IMR-90 (cell line): ENCODE measurements around the gene BRAF. TPM values are rescaled to one million over a fixed set of nuclear protein-coding genes. Genes with fewer than 3 reads are reported as not detected.

Experiments
- ATAC-seq: fragments of 200-7000 bp; cut with Tn5 transposase; 2 replicates; pipeline ENCODE4 v1.9.1; 2020; ENCODE audit warnings: low read depth, mild to moderate bottlenecking, moderate library complexity
- BruUV-seq: library from RNA; stranded (reverse); fragments of 400-500 nt; replicated peaks from 2 replicates; lab custom pipeline; 2021; lab: Mats Ljungman, UMichigan
- CTCF ChIA-PET: fragments of 300-600 bp; formaldehyde crosslinking; extraction: SDS; loops from one replicate; lab custom pipeline; 2021; ENCODE audit warnings: antibody characterized with exemption; lab: Yijun Ruan, JAX
- POLR2A ChIA-PET: fragments of 300-600 bp; sonication (Branson Sonifier 250); formaldehyde crosslinking; loops from one replicate; lab custom pipeline; 2022; ENCODE audit warnings: antibody characterized with exemption; ENCODE audit not compliant: unreplicated experiment; lab: Charles Lee
- DNase-seq: peaks from one replicate; pipeline ENCODE4 v3.0.0; 2013
- H2AFZ ChIP-seq: replicated peaks from 2 replicates; pipeline ENCODE3; 2013; ENCODE audit warnings: low read length, mild to moderate bottlenecking; ENCODE audit not compliant: poor library complexity
- H2AK5ac ChIP-seq: 2 replicates; pipeline ENCODE4 v1.6.1; 2013; ENCODE audit warnings: low read depth, low read length, inconsistent platforms
- H2AK9ac ChIP-seq: replicated peaks from 2 replicates; pipeline ENCODE3; 2013; ENCODE audit warnings: mild to moderate bottlenecking, low read depth, low read length, moderate library complexity; ENCODE audit not compliant: poor library complexity
- H2BK120ac ChIP-seq: 2 replicates; pipeline ENCODE4 v1.6.1; 2013; ENCODE audit warnings: low read depth, low read length, inconsistent platforms
- H2BK15ac ChIP-seq: 3 replicates; pipeline ENCODE4 v1.6.1; 2013; ENCODE audit warnings: low read depth, low read length, inconsistent platforms
- H2BK20ac ChIP-seq: 2 replicates; pipeline ENCODE4 v1.6.1; 2013; ENCODE audit warnings: low read depth, mild to moderate bottlenecking, inconsistent platforms, low read length, moderate library complexity
- H2BK5ac ChIP-seq: 2 replicates; pipeline ENCODE4 v1.6.1; 2013; ENCODE audit warnings: mild to moderate bottlenecking, low read depth, low read length, inconsistent platforms; ENCODE audit not compliant: poor library complexity, severe bottlenecking
- H3K14ac ChIP-seq: replicated peaks from 2 replicates; pipeline ENCODE4 v1.6.1; 2013; ENCODE audit warnings: low read depth, low read length, inconsistent platforms
- H3K18ac ChIP-seq: 2 replicates; pipeline ENCODE4 v1.6.1; 2013; ENCODE audit warnings: low read depth, low read length, control low read depth
- H3K23ac ChIP-seq: 2 replicates; pipeline ENCODE4 v1.6.1; 2013; ENCODE audit warnings: low read depth, low read length, inconsistent platforms
- H3K27ac ChIP-seq: 2 replicates; pipeline ENCODE4 v1.5.1; 2013; ENCODE audit warnings: mild to moderate bottlenecking, control low read depth, low read length; ENCODE audit not compliant: insufficient read depth
- H3K27me3 ChIP-seq: 2 replicates; pipeline ENCODE4 v1.6.1; 2013; ENCODE audit warnings: low read length; ENCODE audit not compliant: control insufficient read depth, insufficient read depth
- H3K36me3 ChIP-seq: 2 replicates; pipeline ENCODE4 v1.6.1; 2013; ENCODE audit warnings: low read length, mixed read lengths; ENCODE audit not compliant: control insufficient read depth, insufficient read depth
- H3K4ac ChIP-seq: 2 replicates; pipeline ENCODE4 v1.6.1; 2013; ENCODE audit warnings: low read depth, low read length, inconsistent platforms
- H3K4me1 ChIP-seq: 2 replicates; pipeline ENCODE4 v1.6.1; 2013; ENCODE audit warnings: low read length, mixed read lengths; ENCODE audit not compliant: control insufficient read depth, insufficient read depth
- H3K4me2 ChIP-seq: 2 replicates; pipeline ENCODE4 v1.6.1; 2013; ENCODE audit warnings: low read depth, mild to moderate bottlenecking, control low read depth, low read length, moderate library complexity
- H3K4me3 ChIP-seq: 2 replicates; pipeline ENCODE4 v1.5.1; 2013; ENCODE audit warnings: low read depth, mild to moderate bottlenecking, control low read depth, low read length, moderate library complexity; ENCODE audit not compliant: insufficient read depth
- H3K56ac ChIP-seq: 2 replicates; pipeline ENCODE4 v1.6.1; 2013; ENCODE audit warnings: low read length, inconsistent platforms; ENCODE audit not compliant: insufficient read depth; ENCODE audit errors: extremely low read depth
- H3K79me1 ChIP-seq, 2 experiments: 2 replicates each; pipeline ENCODE4 v1.6.1; 2013; ENCODE audit warnings: low read length in 2 of 2, inconsistent platforms in 1 of 2, low read depth in 1 of 2
- H3K9ac ChIP-seq: 2 replicates; pipeline ENCODE4 v1.6.1; 2013; ENCODE audit warnings: low read depth, low read length, control low read depth
- H3K9me1 ChIP-seq: 2 replicates; pipeline ENCODE4 v1.6.1; 2013; ENCODE audit warnings: low read length, inconsistent platforms; ENCODE audit not compliant: insufficient read depth
- H3K9me3 ChIP-seq: 2 replicates; pipeline ENCODE4 v1.6.1; 2013; ENCODE audit warnings: low read length; ENCODE audit not compliant: control insufficient read depth, insufficient read depth
- H4K20me1 ChIP-seq: 2 replicates; pipeline ENCODE4 v1.6.1; 2013; ENCODE audit warnings: low read length, inconsistent platforms; ENCODE audit not compliant: insufficient read depth
- H4K5ac ChIP-seq: 2 replicates; pipeline ENCODE4 v1.6.1; 2013; ENCODE audit warnings: mild to moderate bottlenecking, low read depth, low read length, control low read depth
- H4K8ac ChIP-seq, 2 experiments: 2 replicates each; pipeline ENCODE4 v1.6.1; 2013; ENCODE audit warnings: low read depth in 2 of 2, low read length in 2 of 2, control low read depth in 1 of 2, inconsistent platforms in 1 of 2
- H4K91ac ChIP-seq: 2 replicates; pipeline ENCODE4 v1.6.1; 2013; ENCODE audit warnings: low read depth, low read length, inconsistent platforms; ENCODE audit not compliant: insufficient read depth
- CEBPB ChIP-seq: IDR thresholded peaks from 2 replicates; pipeline ENCODE4 v1.6.1; 2012; ENCODE audit warnings: low read depth, low read length, improper control_type of control experiment
- ELK1 ChIP-seq: fragments of 150-350 bp; IDR thresholded peaks from 2 replicates; pipeline ENCODE4 v1.6.1; 2016; ENCODE audit warnings: low read depth, mild to moderate bottlenecking, low read length, moderate library complexity, borderline replicate concordance
- FOS ChIP-seq: fragments of 150-350 bp; IDR thresholded peaks from 2 replicates; pipeline ENCODE4 v1.6.1; 2016; ENCODE audit warnings: low read depth, low read length
- MAFK ChIP-seq: IDR thresholded peaks from 2 replicates; pipeline ENCODE4 v1.6.1; 2012; ENCODE audit warnings: low read depth, low read length, improper control_type of control experiment
- MXI1 ChIP-seq: IDR thresholded peaks from 2 replicates; pipeline ENCODE4 v1.6.1; 2012; ENCODE audit warnings: low read depth, mild to moderate bottlenecking, low read length, moderate library complexity, borderline replicate concordance
- NFE2L2 ChIP-seq: fragments of 150-350 bp; IDR thresholded peaks from 2 replicates; pipeline ENCODE4 v1.6.1; 2016; ENCODE audit warnings: low read depth, mild to moderate bottlenecking, low read length
- RAD21 ChIP-seq: IDR thresholded peaks from 2 replicates; pipeline ENCODE4 v1.6.1; 2012; ENCODE audit warnings: low read length, improper control_type of control experiment
- RCOR1 ChIP-seq: IDR thresholded peaks from 2 replicates; pipeline ENCODE4 v1.6.1; 2012; ENCODE audit warnings: mild to moderate bottlenecking, low read length, improper control_type of control experiment; ENCODE audit not compliant: insufficient replicate concordance
- WGBS, 2 experiments: methylation state at CpG; one replicate each; pipeline versions ENCODE4 v1.1.5 to v1.1.7; 2013; ENCODE audit warnings: missing lambda C conversion rate in 2 of 2; ENCODE audit not compliant: insufficient read length in 1 of 2; ENCODE audit errors: extremely low coverage in 2 of 2; 5-methylcytosine and 5-hydroxymethylcytosine counted together
- dilution Hi-C: fragments of 300-500 bp; cut with HindIII; formaldehyde crosslinking; loops from one replicate; pipeline ENCODE4 v1.14.3; 2018; ENCODE audit warnings: low sequenced_read_pairs; ENCODE audit not compliant: unreplicated experiment
- in situ Hi-C: fragments of 300-500 bp; cut with MboI; formaldehyde crosslinking; loops from 3 replicates; pipeline ENCODE4 v1.14.3; 2019; ENCODE audit warnings: low sequenced_read_pairs, inconsistent platforms, mixed read lengths
- intact Hi-C: fragments of 100-400 bp; cut with micrococcal nuclease; formaldehyde crosslinking; loops from 2 replicates; pipeline ENCODE4 v1.10.0; 2022
- polyA plus RNA-seq, 3 experiments: library from polyadenylated mRNA; depleted of rRNA; stranded (reverse); fragments of >200 nt; gene quantifications; 2 replicates each; pipeline ENCODE4 v1.2.3, GENCODE V29; 2012; ENCODE audit warnings: low replicate concordance in 1 of 3
- total RNA-seq: library from RNA; depleted of rRNA; stranded (reverse); fragments of >200 nt; gene quantifications from 2 replicates; pipeline ENCODE4 v1.2.3, GENCODE V29; 2012

The BRAF gene
- total and polyA plus RNA-seq, 2 of the 4 experiments (the other 2 are of a cell fraction) = 5.7 to 12.9 TPM

GRCh38 chr7:140902303-140902953 is 22.3 kb downstream of the BRAF start:
- Histone ChIP-seq H3K9me1 (no peaks in the 10 kb centered on the region), H2BK20ac (no peak overlapping the region), H3K4me3 (no peak overlapping the region), H3K18ac (no peak overlapping the region), H2AK9ac (no peak overlapping the region), H3K23ac (no peak overlapping the region), H2AK5ac (no peak overlapping the region), H3K4me2 (no peak overlapping the region), H3K27me3 (no peaks in the 10 kb centered on the region), H2BK5ac (no peak overlapping the region), H3K36me3 (no peaks in the 10 kb centered on the region), H4K91ac (no peak overlapping the region), H3K4me1 (peaks cover 2% of the 10 kb centered on the region; the same call in 1 of the 2 replicates), H3K14ac (no peak overlapping the region), H4K8ac (no peak overlapping the region), H3K9me3 (no peaks in the 10 kb centered on the region), H3K9ac (no peak overlapping the region), H3K79me1 (peaks cover 20 to 34% of the 10 kb centered on the region in 2 experiments), H2BK120ac (no peak overlapping the region), H2BK15ac (no peak overlapping the region), H3K27ac (no peak overlapping the region), H3K56ac (no peak overlapping the region), H4K5ac (no peak overlapping the region), H4K20me1 (peaks cover 22% of the 10 kb centered on the region), H2AFZ (no peak overlapping the region), H3K4ac (no peak overlapping the region)
- intact Hi-C loops = no loop called here
- in situ Hi-C loops = no loop called here
- dilution Hi-C loops = no loop called here
- BruUV-seq = no TSS peak
- ChIA-PET POLR2A (interaction anchor here (0.6 kb wide), 1 partner anchor 16 kb away, joined by 5 read pairs; no protein-coding TSS in a partner anchor), CTCF (no interaction called here)
- TF ChIP-seq FOS (no peak), ELK1 (no peak), MXI1 (no peak), CEBPB (no peak), RAD21 (no peak), MAFK (no peak), NFE2L2 (no peak), RCOR1 (no peak)
- no CpG with 5 or more reads among the region's 2 CpGs for WGBS, 2 experiments
- ATAC-seq (no peak), DNase-seq (no peak)
